GM12872 (cell line): ENCODE data around the gene KCTD21.

Experiments
- CTCF ChIP-seq: IDR thresholded peaks from 3 replicates; pipeline ENCODE4 v1.5.1; 2011; ENCODE audit warnings: low read depth, mild to moderate bottlenecking, low read length, moderate library complexity; ENCODE audit not compliant: insufficient read depth

The KCTD21 gene

GRCh38 chr11:78163828-78164227 is 24.6 kb downstream of the KCTD21 start:
- no peak for TF ChIP-seq CTCF

- TF ChIP-seq CTCF: no peak
Observed at GRCh38 chr11:78161962-78162371, 26.5 kb downstream of the KCTD21 start.

- TF ChIP-seq CTCF: no peak
Observed at GRCh38 chr11:78161346-78161745, 27.1 kb downstream of the KCTD21 start.

GRCh38 chr11:78160557-78160956 is 27.9 kb downstream of the KCTD21 start:
- no peak for TF ChIP-seq CTCF

GRCh38 chr11:78158987-78159652 is 29.3 kb downstream of the KCTD21 start:
- TF ChIP-seq CTCF: no peak

GRCh38 chr11:78156127-78156844 is 32.1 kb downstream of the KCTD21 start:
- TF ChIP-seq CTCF: no peak

- no peak for TF ChIP-seq CTCF
Observed at GRCh38 chr11:78151804-78152203, 36.6 kb downstream of the KCTD21 start.
